CD14-positive monocyte (primary cell): ENCODE measurements around the gene FUT1. TPM values are rescaled to one million over a fixed set of nuclear protein-coding genes. Genes with fewer than 3 reads are reported as not detected.
A peak's percentile ranks its signal among the peaks of the same experiment; 100 is the strongest.

Experiments
- DNase-seq, 3 donors: peaks; one replicate each; pipeline ENCODE4 v3.0.0-alpha.2; 2011 to 2022
- H2AFZ ChIP-seq: 2 replicates; pipeline ENCODE4 v1.6.0; 2012; ENCODE audit warnings: mild to moderate bottlenecking, low read depth, low read length, inconsistent platforms; ENCODE audit not compliant: insufficient read depth, poor library complexity, severe bottlenecking
- H3K27ac ChIP-seq, 2 donors: 1 replicate in 1 of 2; 2 replicates in 1 of 2; pipeline ENCODE4 v1.5.1; 2012 to 2013; ENCODE audit warnings: low read length in 2 of 2, control low read depth in 1 of 2, inconsistent platforms in 1 of 2, low read depth in 1 of 2, mild to moderate bottlenecking in 1 of 2
- H3K27me3 ChIP-seq, 2 donors: one replicate each; pipeline versions ENCODE4 v1.6.0 to v1.6.1; 2011 to 2013; ENCODE audit warnings: low read length in 2 of 2; ENCODE audit not compliant: control insufficient read depth in 2 of 2, insufficient read depth in 2 of 2
- H3K36me3 ChIP-seq, 2 donors: replicated peaks in 1 of 2; 1 replicate in 1 of 2; 2 replicates in 1 of 2; pipeline versions ENCODE4 v1.5.1 to v1.6.1; 2012 to 2013; ENCODE audit warnings: low read length in 2 of 2, control low read depth in 1 of 2, inconsistent platforms in 1 of 2, mild to moderate bottlenecking in 1 of 2; ENCODE audit not compliant: insufficient read depth in 2 of 2, control insufficient read depth in 1 of 2
- H3K4me1 ChIP-seq, 2 donors: 1 replicate in 1 of 2; 2 replicates in 1 of 2; pipeline versions ENCODE4 v1.5.1 to v1.6.1; 2012 to 2013; ENCODE audit warnings: low read length in 2 of 2, control low read depth in 1 of 2, inconsistent platforms in 1 of 2, mild to moderate bottlenecking in 1 of 2, moderate library complexity in 1 of 2; ENCODE audit not compliant: insufficient read depth in 2 of 2, control insufficient read depth in 1 of 2
- H3K4me2 ChIP-seq: replicated peaks from 2 replicates; pipeline ENCODE3; 2012; ENCODE audit warnings: low read length, moderate library complexity, mild to moderate bottlenecking; ENCODE audit not compliant: poor library complexity, severe bottlenecking; ENCODE audit errors: extremely low read depth
- H3K4me3 ChIP-seq, 3 experiments: fragments of 200-600 bp in 1 of 3; sonication (generic) in 1 of 3; replicated peaks in 1 of 3; 1 replicate in 2 of 3; 2 replicates in 1 of 3; pipeline ENCODE4 v1.5.1; 2011 to 2013; ENCODE audit warnings: low read length in 3 of 3, mild to moderate bottlenecking in 3 of 3, control low read depth in 2 of 3, low read depth in 2 of 3, inconsistent platforms in 1 of 3, moderate library complexity in 1 of 3
- H3K79me2 ChIP-seq: 2 replicates; pipeline ENCODE4 v1.6.0; 2012; ENCODE audit warnings: mild to moderate bottlenecking, control low read depth, inconsistent platforms, low read length, moderate library complexity; ENCODE audit not compliant: insufficient read depth
- H3K9ac ChIP-seq: 2 replicates; pipeline ENCODE4 v1.6.0; 2017; ENCODE audit warnings: low read length, mild to moderate bottlenecking; ENCODE audit not compliant: insufficient read depth, poor library complexity, severe bottlenecking
- H3K9me3 ChIP-seq, 2 donors: replicated peaks in 1 of 2; 1 replicate in 1 of 2; 2 replicates in 1 of 2; pipeline versions ENCODE4 v1.5.1 to v1.6.1; 2012 to 2013; ENCODE audit warnings: low read length in 2 of 2, control low read depth in 1 of 2; ENCODE audit not compliant: control insufficient read depth in 1 of 2, insufficient read depth in 1 of 2
- H4K20me1 ChIP-seq: 2 replicates; pipeline ENCODE4 v1.6.0; 2012; ENCODE audit warnings: mild to moderate bottlenecking, low read length, control low read depth, moderate library complexity; ENCODE audit not compliant: insufficient read depth
- H3K27ac Mint-ChIP-seq, 7 donors: one replicate each; pipeline ENCODE4 v1.8.0; 2020; ENCODE audit warnings: mild to moderate bottlenecking in 7 of 7, mixed read lengths in 7 of 7, moderate library complexity in 6 of 7, inconsistent platforms in 2 of 7
- H3K27me3 Mint-ChIP-seq, 3 donors: one replicate each; pipeline ENCODE4 v1.8.0; 2021 to 2022; ENCODE audit warnings: low read depth in 3 of 3, mild to moderate bottlenecking in 3 of 3, mixed read lengths in 3 of 3, moderate library complexity in 3 of 3, inconsistent platforms in 1 of 3
- H3K36me3 Mint-ChIP-seq, 2 donors: one replicate each; pipeline ENCODE4 v1.8.0; 2020; ENCODE audit warnings: mixed read lengths in 2 of 2, inconsistent platforms in 1 of 2, mild to moderate bottlenecking in 1 of 2
- H3K4me1 Mint-ChIP-seq: one replicate; pipeline ENCODE4 v1.8.0; 2020; ENCODE audit warnings: mild to moderate bottlenecking, mixed read lengths
- H3K4me3 Mint-ChIP-seq, 2 donors: one replicate each; pipeline ENCODE4 v1.8.0; 2020; ENCODE audit warnings: mild to moderate bottlenecking in 2 of 2, mixed read lengths in 2 of 2, moderate library complexity in 1 of 2
- H3K9me3 Mint-ChIP-seq, 7 donors: one replicate each; pipeline ENCODE4 v1.8.0; 2020 to 2022; ENCODE audit warnings: mixed read lengths in 7 of 7, mild to moderate bottlenecking in 6 of 7, moderate library complexity in 6 of 7, inconsistent platforms in 2 of 7
- WGBS: methylation state at CpG from one replicate; pipeline ENCODE4 v1.1.5; 2013; ENCODE audit warnings: missing lambda C conversion rate; ENCODE audit not compliant: insufficient coverage; 5-methylcytosine and 5-hydroxymethylcytosine counted together
- intact Hi-C, 2 donors: fragments of 100-400 bp; cut with micrococcal nuclease; formaldehyde crosslinking; loops; one replicate each; pipeline versions ENCODE4 v1.15.0 to v1.15.1; 2023
- polyA plus RNA-seq, 3 donors: library from polyadenylated mRNA; depleted of rRNA in 1 of 3; unstranded in 2 of 3; stranded (reverse) in 1 of 3; fragments of 300-500 nt in 2 of 3; fragments of >200 nt in 1 of 3; fragmentation: Illumina TruSeq in 2 of 3; gene quantifications; 1 replicate in 2 of 3; 2 replicates in 1 of 3; pipeline ENCODE4 v1.2.3, GENCODE V29; 2012 to 2021
- TF ChIP-seq, protein P1 (sequence below): fragments of 200-600 bp; IDR thresholded peaks from one replicate; pipeline ENCODE4 v1.8.0; 2022; ENCODE audit warnings: antibody characterized with exemption, mild to moderate bottlenecking

The FUT1 gene
- polyA plus RNA-seq, 3 donors = 0.03 TPM; not detected in 2

DNA sequence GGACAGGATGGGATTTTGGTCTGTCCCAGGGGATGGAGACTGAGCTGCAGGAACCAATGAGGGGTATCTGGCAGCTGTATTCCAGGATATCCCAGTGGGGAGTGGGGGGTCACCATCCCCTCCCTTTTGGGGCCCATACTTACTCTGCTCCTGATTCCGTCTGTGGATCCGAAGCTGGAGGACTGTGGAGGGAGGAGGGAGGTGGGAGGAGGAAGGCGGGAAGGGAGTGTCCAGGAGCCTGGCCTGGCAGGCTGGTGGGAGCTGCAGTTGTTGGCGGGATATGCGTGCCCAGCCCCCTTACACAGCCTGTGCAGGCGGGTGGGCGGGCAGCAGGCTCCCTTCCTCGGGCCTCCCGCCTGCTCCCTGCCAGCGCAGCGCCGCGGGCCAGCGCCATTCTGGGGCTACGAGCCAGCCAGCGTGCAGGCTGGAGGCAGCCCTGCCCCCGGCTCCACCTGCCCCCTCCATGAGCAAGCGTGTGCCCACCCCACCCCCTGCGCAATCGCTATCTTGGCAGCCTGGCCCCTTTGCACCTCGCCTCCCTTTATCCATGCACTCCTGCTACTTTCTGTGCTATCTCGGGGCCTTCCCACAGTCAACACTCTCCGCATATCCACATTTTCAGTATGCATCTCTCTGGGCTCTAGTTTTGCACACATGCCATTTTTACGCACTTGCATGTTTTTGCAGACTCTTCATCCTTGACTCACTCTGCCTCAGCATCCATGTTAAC, 35.7 kb downstream of the FUT1 start:
- Histone ChIP-seq H3K79me2 (no peaks in the 10 kb centered on the region), H3K9ac (no peak overlapping the region), H3K27ac (no peak overlapping the region), H3K36me3 (no peaks in the 10 kb centered on the region), H2AFZ (no peak overlapping the region), H3K27me3 (peaks cover 0 to 2% of the 10 kb centered on the region in 2 donors), H3K4me1 (peaks cover 26 to 36% of the 10 kb centered on the region in 2 donors), H3K4me2 (no peak overlapping the region), H3K9me3 (no peaks in the 10 kb centered on the region), H3K4me3 (no peak overlapping the region), H4K20me1 (no peaks in the 10 kb centered on the region)
- peaks cover 0 to 4% (median 0%) of the 10 kb centered on the region in 7 donors for H3K9me3 Mint-ChIP-seq
- TF ChIP-seq, protein P1, sequence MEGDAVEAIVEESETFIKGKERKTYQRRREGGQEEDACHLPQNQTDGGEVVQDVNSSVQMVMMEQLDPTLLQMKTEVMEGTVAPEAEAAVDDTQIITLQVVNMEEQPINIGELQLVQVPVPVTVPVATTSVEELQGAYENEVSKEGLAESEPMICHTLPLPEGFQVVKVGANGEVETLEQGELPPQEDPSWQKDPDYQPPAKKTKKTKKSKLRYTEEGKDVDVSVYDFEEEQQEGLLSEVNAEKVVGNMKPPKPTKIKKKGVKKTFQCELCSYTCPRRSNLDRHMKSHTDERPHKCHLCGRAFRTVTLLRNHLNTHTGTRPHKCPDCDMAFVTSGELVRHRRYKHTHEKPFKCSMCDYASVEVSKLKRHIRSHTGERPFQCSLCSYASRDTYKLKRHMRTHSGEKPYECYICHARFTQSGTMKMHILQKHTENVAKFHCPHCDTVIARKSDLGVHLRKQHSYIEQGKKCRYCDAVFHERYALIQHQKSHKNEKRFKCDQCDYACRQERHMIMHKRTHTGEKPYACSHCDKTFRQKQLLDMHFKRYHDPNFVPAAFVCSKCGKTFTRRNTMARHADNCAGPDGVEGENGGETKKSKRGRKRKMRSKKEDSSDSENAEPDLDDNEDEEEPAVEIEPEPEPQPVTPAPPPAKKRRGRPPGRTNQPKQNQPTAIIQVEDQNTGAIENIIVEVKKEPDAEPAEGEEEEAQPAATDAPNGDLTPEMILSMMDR = no peak
- 62% methylated on average over 23 of the region's 24 CpGs for WGBS
- peak overlapping the region in 1 of 7 donors; percentile 76 for H3K27ac Mint-ChIP-seq
- intact Hi-C loops = loop anchor here in 1 of 2 donors (10.0 kb wide), 1 partner anchor 72 kb away; the partner anchor contains the start of gene CA11
- H3K27me3 Mint-ChIP-seq = peaks cover 6 to 9% (median 6%) of the 10 kb centered on the region in 3 donors
- no peaks in the 10 kb centered on the region for H3K36me3 Mint-ChIP-seq
- H3K4me1 Mint-ChIP-seq = peaks cover 23% of the 10 kb centered on the region
- no peak for DNase-seq
- peak overlapping the region in 1 of 2 donors; percentile 12 for H3K4me3 Mint-ChIP-seq

DNA sequence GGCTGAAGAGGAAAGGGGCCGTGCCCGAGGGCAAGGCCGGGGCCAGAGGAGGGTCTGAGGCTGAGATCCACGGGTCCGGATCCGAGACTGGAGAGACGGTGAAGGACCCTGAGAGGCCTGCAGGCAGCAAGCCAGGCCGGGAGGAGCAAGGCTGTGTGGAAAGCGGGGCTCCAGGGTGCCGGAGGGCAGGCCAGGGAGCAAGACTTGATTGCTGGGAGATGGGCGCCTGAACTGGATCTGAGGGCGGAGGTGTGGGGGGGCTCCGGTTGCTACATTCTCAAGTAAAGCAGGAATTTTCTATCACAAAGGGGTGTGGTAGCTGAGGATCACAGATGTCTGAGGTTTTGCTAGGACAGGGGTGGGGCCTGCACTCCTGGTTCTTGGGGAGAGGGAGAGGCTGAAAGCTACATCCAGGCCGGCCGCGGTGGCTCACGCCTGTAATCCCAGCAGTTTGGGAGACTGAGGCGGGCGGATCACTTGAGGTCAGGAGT, 36.7 kb downstream of the FUT1 start:
- Mint-ChIP-seq H3K27ac (peak overlapping the region in 1 of 7 donors; percentile 5), H3K4me3 (no peak overlapping the region)
- peaks cover 21 to 27% of the 10 kb centered on the region in 2 donors for H3K4me1 ChIP-seq

More for the DNA sequence above, 36.7 kb downstream of the FUT1 start:
- H3K9ac ChIP-seq = no peak overlapping the region
- H3K4me1 Mint-ChIP-seq = peaks cover 18% of the 10 kb centered on the region
- no peak overlapping the region for H3K4me2 ChIP-seq
- WGBS = 95% methylated on average over 12 of the region's 19 CpGs
- no peaks in the 10 kb centered on the region for H3K36me3 ChIP-seq
- intact Hi-C loops = loop anchor here in 1 of 2 donors (10.0 kb wide), 1 partner anchor 71 kb away; the partner anchor contains the start of gene CA11
- no peaks in the 10 kb centered on the region for H3K36me3 Mint-ChIP-seq
- no peaks in the 10 kb centered on the region for H4K20me1 ChIP-seq
- H3K27me3 ChIP-seq = peaks cover 0 to 2% of the 10 kb centered on the region in 2 donors
- peaks cover 0 to 8% of the 10 kb centered on the region in 2 donors for H3K9me3 ChIP-seq
- H3K9me3 Mint-ChIP-seq = peaks cover 0 to 12% (median 4%) of the 10 kb centered on the region in 7 donors
- TF ChIP-seq, protein P1 = no peak
- no peak for DNase-seq
- H3K27ac ChIP-seq = no peak overlapping the region
- no peak overlapping the region for H3K4me3 ChIP-seq
- no peak overlapping the region for H2AFZ ChIP-seq
- H3K27me3 Mint-ChIP-seq = peaks cover 6 to 10% (median 6%) of the 10 kb centered on the region in 3 donors
- H3K79me2 ChIP-seq = no peaks in the 10 kb centered on the region
